Mucosa of rectum (tissue), 2 donors: ENCODE measurements around the gene FAHD1.
A peak's percentile ranks its signal among the peaks of the same experiment; 100 is the strongest.

Experiments
- H3K27ac ChIP-seq, 2 donors: one replicate each; pipeline ENCODE4 v1.7.0; 2013; ENCODE audit warnings: inconsistent platforms in 2 of 2, low read depth in 2 of 2, low read length in 2 of 2
- H3K27me3 ChIP-seq, 2 donors: one replicate each; pipeline ENCODE4 v1.7.0; 2013; ENCODE audit warnings: low read length in 2 of 2; ENCODE audit not compliant: control insufficient read depth in 2 of 2, insufficient read depth in 2 of 2
- H3K36me3 ChIP-seq, 2 donors: one replicate each; pipeline ENCODE4 v1.7.0; 2013; ENCODE audit warnings: low read length in 2 of 2; ENCODE audit not compliant: control insufficient read depth in 2 of 2, insufficient read depth in 2 of 2
- H3K4me1 ChIP-seq, 2 donors: one replicate each; pipeline ENCODE4 v1.7.0; 2013; ENCODE audit warnings: low read length in 2 of 2, mild to moderate bottlenecking in 1 of 2; ENCODE audit not compliant: control insufficient read depth in 2 of 2, insufficient read depth in 2 of 2
- H3K4me3 ChIP-seq, 2 donors: one replicate each; pipeline ENCODE4 v1.7.0; 2013; ENCODE audit warnings: low read length in 2 of 2
- H3K9ac ChIP-seq, 2 donors: one replicate each; pipeline ENCODE4 v1.7.0; 2013; ENCODE audit warnings: low read length in 2 of 2, low read depth in 1 of 2, mild to moderate bottlenecking in 1 of 2
- H3K9me3 ChIP-seq, 2 donors: one replicate each; pipeline ENCODE4 v1.7.0; 2013; ENCODE audit warnings: low read length in 2 of 2; ENCODE audit not compliant: control insufficient read depth in 2 of 2
- donor health status: healthy.
- donor health status: Normal muscosa, but diverticular disease.

FAHD1 gene

DNA sequence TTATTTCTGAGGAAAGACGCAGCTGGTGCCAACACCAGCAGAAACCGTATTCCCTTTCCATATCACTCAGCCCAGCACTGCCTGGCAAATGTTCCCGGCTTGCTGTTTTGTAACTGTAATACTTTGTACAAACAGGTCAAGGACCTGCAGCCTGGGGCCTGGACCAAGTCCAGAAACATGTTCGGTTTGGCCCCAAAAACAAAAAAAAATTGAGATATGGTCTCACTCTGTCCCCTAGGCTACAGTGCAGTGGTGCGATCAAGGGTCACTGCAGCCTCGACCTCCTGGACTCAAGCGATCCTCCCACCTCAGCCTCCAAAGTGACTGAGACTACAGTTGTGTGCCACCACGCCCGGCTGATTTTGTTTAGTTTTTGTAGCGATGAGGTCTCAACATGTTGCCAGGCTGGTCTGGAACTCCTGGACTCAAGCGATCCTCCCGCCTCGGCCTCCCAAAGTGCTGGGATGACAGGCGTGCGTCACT lies 1.6 kb upstream of the FAHD1 start:
- Histone ChIP-seq H3K9me3 (no peaks in the 10 kb centered on the region), H3K27me3 (no peaks in the 10 kb centered on the region), H3K9ac (peak overlapping the region; percentile 79 to 85), H3K4me1 (peaks cover 23 to 32% of the 10 kb centered on the region in 2 donors), H3K4me3 (peak overlapping the region; percentile 76 to 87), H3K36me3 (peaks cover 0 to 17% of the 10 kb centered on the region in 2 donors), H3K27ac (peak overlapping the region; percentile 82 to 86)

DNA sequence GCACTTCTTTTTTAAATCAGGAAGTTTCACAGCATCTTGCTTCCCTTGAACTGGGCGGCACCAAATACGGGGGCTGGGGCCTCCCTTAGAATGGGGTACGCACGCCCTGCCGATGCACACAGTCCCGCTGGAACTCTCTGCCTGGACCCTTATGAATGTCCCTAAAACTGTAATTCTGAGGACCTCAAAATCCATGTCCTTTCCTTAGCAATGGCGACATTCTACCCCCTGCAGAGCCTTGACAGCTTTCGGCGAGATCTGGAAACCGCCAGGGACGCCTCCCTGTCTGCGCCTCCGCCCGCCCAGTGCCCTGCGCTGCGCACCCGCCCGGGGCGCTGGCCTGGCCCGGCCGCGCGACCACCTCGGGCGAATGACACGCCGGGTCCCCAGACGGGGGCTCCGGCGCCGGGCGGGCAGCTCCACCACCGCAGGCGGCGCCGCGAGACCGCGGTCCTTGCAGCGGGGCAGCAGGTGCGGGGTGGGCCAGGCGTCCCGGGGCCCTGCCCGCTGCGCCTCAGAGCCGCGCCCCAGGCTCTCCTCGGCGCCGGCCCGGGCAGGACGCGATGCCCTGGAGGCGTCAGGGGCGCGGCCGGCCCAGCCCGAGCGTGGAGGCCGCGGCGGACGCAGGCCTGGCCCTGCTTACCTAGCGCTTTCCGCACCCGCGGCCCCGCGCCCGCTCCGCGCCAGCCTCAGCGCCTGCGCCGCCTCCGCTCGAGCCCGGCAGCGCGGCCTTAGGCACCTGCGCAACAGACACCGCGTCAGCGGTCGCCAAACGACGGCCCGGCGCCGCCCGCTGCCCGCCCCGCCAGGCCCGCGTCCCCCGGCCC lies 929 bp upstream of the FAHD1 start:
- Histone ChIP-seq H3K4me1 (peaks cover 28 to 34% of the 10 kb centered on the region in 2 donors), H3K9ac (peak overlapping the region; percentile 79 to 85), H3K4me3 (peak overlapping the region; percentile 93 to 98), H3K36me3 (peaks cover 0 to 14% of the 10 kb centered on the region in 2 donors), H3K27me3 (no peaks in the 10 kb centered on the region), H3K9me3 (no peaks in the 10 kb centered on the region), H3K27ac (peak overlapping the region; percentile 82 to 86)

GRCh38 chr16:1828645-1829410 lies 1.8 kb downstream of the FAHD1 start:
- Histone ChIP-seq H3K36me3 (peaks cover 0 to 10% of the 10 kb centered on the region in 2 donors), H3K27ac (peak overlapping the region; percentile 70), H3K27me3 (no peaks in the 10 kb centered on the region), H3K9me3 (no peaks in the 10 kb centered on the region), H3K9ac (peak overlapping the region; percentile 56 to 64), H3K4me1 (peaks cover 28 to 35% of the 10 kb centered on the region in 2 donors), H3K4me3 (peak overlapping the region; percentile 52 to 98)

DNA sequence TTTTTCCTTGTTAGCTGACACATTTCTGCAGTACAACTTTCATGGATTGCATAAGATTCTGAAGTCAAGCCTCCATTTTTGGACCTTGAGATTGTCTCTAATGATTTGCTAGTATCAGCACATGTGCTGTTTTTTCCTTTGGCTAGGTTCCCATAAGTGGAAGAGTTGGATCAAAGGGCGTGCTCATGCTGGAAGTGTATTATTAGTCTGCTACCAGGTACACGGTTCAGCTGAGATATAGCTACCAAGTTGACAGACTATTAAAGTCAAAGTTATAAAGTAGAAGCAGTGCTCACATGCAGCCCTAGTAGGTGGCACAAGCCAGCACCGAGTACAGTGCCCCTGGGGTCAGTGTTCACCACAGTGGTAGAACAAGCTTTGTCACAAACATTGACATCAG lies 3.2 kb downstream of the FAHD1 start:
- peaks cover 27% of the 10 kb centered on the region in 2 donors for H3K4me1 ChIP-seq
- no peaks in the 10 kb centered on the region for H3K9me3 ChIP-seq
- peak overlapping the region in 1 of 2 donors; percentile 37 for H3K27ac ChIP-seq
- no peak overlapping the region for H3K9ac ChIP-seq
- no peaks in the 10 kb centered on the region for H3K27me3 ChIP-seq
- peak overlapping the region in 1 of 2 donors; percentile 17 for H3K4me3 ChIP-seq
- H3K36me3 ChIP-seq, result peaks cover 0 to 10% of the 10 kb centered on the region in 2 donors

GRCh38 chr16:1831186-1832075 lies 4.4 kb downstream of the FAHD1 start:
- peaks cover 18 to 19% of the 10 kb centered on the region in 2 donors for H3K4me1 ChIP-seq
- H3K4me3 ChIP-seq, result no peak overlapping the region
- H3K9ac ChIP-seq, result no peak overlapping the region
- H3K9me3 ChIP-seq, result no peaks in the 10 kb centered on the region
- peaks cover 0 to 10% of the 10 kb centered on the region in 2 donors for H3K36me3 ChIP-seq
- no peaks in the 10 kb centered on the region for H3K27me3 ChIP-seq
- no peak overlapping the region for H3K27ac ChIP-seq

DNA sequence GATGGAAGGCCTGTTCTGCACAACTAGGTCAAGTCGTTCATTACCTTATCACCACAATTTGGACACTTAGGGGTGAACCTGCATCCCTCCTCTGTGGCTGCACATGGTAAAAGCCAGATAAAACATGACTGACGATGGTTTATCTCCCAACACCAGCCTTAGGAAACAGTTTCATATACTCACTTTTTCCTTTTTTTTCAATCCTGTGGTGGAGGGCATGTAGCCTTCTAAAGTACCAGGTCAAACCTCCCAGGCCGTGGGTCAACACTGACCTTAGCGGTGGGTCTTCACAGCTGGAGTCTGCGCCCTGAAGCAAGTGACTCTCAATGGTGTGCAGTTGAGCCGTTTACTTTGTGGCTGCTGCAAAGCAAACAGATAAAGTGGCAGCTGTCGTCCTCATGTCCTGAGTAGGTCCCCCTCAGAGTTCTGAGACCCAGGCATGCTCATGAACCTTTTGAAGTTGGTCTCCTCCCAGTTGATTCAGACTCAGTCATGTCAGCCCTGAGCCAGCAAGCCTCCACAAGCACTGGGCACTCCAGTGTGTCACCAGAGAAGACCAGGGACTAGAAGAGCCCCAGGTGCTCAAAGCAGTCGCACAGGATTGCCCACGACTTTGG lies 5.9 kb downstream of the FAHD1 start:
- Histone ChIP-seq H3K36me3 (peaks cover 0 to 10% of the 10 kb centered on the region in 2 donors), H3K4me1 (peaks cover 16 to 19% of the 10 kb centered on the region in 2 donors), H3K9me3 (no peaks in the 10 kb centered on the region), H3K27ac (no peak overlapping the region), H3K4me3 (no peak overlapping the region), H3K9ac (no peak overlapping the region), H3K27me3 (no peaks in the 10 kb centered on the region)

DNA sequence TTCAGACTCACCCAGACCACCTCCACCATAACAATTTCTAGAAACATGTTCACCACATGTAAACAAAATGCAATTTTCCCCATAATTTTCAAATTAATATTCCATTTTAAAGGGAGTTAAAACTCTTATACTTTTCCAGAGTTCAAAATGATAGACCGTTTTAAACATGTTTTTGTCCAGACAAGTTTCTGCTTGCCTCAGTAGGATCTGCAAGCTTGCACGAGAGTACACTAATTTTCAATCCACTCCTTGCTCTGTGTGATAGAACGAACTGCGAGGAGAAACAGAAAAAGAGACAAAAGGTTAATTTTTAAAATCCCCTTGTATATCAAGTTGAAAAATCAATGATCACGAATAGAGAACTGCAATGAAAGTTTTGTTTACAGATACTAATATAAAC lies 7.1 kb downstream of the FAHD1 start:
- Histone ChIP-seq H3K27ac (no peak overlapping the region), H3K4me3 (no peak overlapping the region), H3K9me3 (no peaks in the 10 kb centered on the region), H3K9ac (no peak overlapping the region), H3K27me3 (no peaks in the 10 kb centered on the region), H3K36me3 (peaks cover 0 to 9% of the 10 kb centered on the region in 2 donors), H3K4me1 (peaks cover 9 to 13% of the 10 kb centered on the region in 2 donors)

DNA sequence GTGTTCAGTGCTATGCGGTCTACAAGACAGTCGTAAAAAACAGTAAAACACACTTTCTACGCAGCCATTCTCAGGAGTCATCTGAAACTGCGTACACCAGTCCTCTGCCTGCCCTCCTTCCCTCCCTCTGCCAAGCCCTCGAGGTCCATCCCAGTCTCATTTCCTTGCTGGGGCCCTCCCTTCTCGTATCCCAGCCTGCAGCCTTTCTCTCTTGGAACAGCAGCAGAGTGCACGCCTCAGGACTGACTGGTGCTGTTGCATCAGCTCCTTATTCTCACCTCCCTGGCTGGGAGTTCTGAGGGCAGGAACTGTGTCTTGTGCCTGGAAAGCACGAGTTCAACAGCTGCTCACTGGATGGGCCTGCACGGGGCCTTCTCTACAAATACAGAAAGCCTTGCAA lies 12.5 kb downstream of the FAHD1 start:
- H3K4me1 ChIP-seq, result no peaks in the 10 kb centered on the region
- H3K27ac ChIP-seq, result no peak overlapping the region
- H3K36me3 ChIP-seq, result no peaks in the 10 kb centered on the region
- H3K27me3 ChIP-seq, result no peaks in the 10 kb centered on the region
- H3K9ac ChIP-seq, result no peak overlapping the region
- H3K9me3 ChIP-seq, result no peaks in the 10 kb centered on the region
- no peak overlapping the region for H3K4me3 ChIP-seq

- no peak overlapping the region for H3K4me3 ChIP-seq
- H3K27ac ChIP-seq, result no peak overlapping the region
Measured at GRCh38 chr16:1845985-1846384, 19.0 kb downstream of the FAHD1 start.

More at GRCh38 chr16:1845985-1846384, 19.0 kb downstream of the FAHD1 start:
- no peaks in the 10 kb centered on the region for H3K36me3 ChIP-seq
- no peaks in the 10 kb centered on the region for H3K4me1 ChIP-seq
- H3K9me3 ChIP-seq, result no peaks in the 10 kb centered on the region
- H3K9ac ChIP-seq, result no peak overlapping the region
- no peaks in the 10 kb centered on the region for H3K27me3 ChIP-seq
